ENCODE results near the gene MRPL22. TPM values are rescaled to one million over a fixed set of nuclear protein-coding genes. Genes with fewer than 3 reads are reported as not detected.
"Not testable (repeated sequence)": the region's sequence is repeated elsewhere in the genome, so short reads cannot be mapped to it uniquely, and the experiment has no call there.

Gene MRPL22
- total and polyA plus RNA-seq, 9 donors = 29.0 to 39.6 (median 34.9) TPM

DNA sequence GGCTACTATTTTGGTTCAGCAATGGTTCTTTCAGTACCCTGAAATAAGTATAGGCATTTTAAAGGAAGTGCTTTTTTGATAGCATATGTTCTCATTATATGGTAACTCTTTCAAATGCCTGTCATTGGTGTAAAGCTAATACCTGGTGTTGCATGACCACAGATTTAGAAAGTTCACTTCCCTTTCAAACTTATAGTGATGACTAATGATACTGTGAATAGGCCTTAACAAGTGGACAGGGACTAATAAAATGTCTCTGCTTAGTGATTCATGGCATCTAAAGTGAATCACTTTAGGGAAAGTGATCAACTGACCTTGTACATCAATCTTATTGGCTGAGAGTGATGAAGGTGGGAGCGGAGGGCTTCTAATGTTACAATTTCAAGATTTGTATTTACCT is 21.6 kb downstream of the MRPL22 start:
- no peaks in the 10 kb centered on the region for H3K27me3 ChIP-seq (ENCODE audit: control insufficient read depth, insufficient read depth, low read length)
- no peak for DNase-seq
- WGBS (ENCODE audit: insufficient coverage) = no CpG with 5 or more reads among the region's 1 CpG
- H3K36me3 ChIP-seq (ENCODE audit: control insufficient read depth, insufficient read depth, low read length) = peaks cover 23% of the 10 kb centered on the region
- H3K27ac ChIP-seq (ENCODE audit: low read length) = no peak overlapping the region
- H3K9me3 ChIP-seq (replicated peaks; ENCODE audit: control insufficient read depth, low read depth, low read length) = no peaks in the 10 kb centered on the region
- no peak overlapping the region for H3K4me3 ChIP-seq (ENCODE audit: low read length)
- H3K4me1 ChIP-seq (ENCODE audit: control insufficient read depth, insufficient read depth, low read length) = no peaks in the 10 kb centered on the region

DNA sequence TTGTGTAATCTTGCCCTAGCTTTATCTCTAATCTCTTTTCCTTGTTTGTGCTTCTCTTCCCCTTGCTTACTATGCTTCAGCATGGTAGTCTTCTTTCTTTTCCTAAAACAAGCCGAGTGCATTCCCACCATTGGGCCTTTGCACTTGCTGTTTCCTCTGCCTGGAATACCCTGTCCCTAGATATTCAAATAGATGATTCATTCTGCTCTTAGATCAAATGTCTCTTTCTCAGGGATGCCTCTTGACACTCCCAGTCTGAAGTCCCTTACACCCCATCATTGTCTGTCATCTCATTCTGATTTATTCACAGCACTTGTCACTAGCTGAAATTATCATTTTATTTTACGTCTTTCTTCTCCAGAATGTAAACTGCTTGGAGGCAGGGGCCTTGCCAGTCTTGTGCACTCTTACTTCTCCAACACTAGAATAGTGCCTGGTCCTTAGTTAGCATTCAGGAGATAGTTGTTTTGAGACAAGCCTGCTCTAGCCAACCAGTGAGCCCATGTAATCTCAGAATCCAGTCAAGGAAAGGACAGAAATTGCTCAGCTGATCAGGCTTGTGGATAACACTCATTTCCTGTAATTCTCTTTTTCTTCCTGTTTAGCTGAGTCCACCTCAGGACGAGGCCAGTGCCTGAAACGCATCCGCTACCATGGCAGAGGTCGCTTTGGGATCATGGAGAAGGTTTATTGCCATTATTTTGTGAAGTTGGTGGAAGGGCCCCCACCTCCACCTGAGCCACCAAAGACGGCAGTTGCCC is 25.4 kb downstream of the MRPL22 start:
- Histone ChIP-seq H3K4me3 (ENCODE audit: low read length) (no peak overlapping the region), H3K4me1 (ENCODE audit: control insufficient read depth, insufficient read depth, low read length) (no peaks in the 10 kb centered on the region), H3K9me3 (replicated peaks; ENCODE audit: control insufficient read depth, low read depth, low read length) (no peaks in the 10 kb centered on the region), H3K27me3 (ENCODE audit: control insufficient read depth, insufficient read depth, low read length) (no peaks in the 10 kb centered on the region), H3K36me3 (ENCODE audit: control insufficient read depth, insufficient read depth, low read length) (peaks cover 21% of the 10 kb centered on the region), H3K27ac (ENCODE audit: low read length) (no peak overlapping the region)
- DNase-seq = no peak
- WGBS (ENCODE audit: insufficient coverage) = no CpG with 5 or more reads among the region's 7 CpGs

DNA sequence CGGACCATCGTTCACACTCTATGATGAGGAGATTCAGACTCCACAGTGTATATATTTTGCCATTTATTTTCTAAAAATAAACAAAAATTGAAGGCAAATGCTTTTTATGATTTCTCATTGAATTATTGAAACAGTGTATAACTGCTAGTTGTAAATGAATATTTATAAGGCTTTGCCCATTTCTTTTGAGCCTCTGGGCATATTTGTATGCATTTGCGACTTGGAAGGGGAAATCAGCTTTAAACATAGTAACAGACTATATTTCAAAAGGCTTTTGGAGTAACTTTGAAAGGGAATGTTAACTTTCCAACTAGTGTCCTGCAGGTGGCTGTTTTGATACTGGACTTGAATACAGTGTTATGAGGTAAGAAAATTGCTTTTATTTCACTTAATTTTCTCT is 26.0 kb downstream of the MRPL22 start:
- Histone ChIP-seq H3K27me3 (ENCODE audit: control insufficient read depth, insufficient read depth, low read length) (no peaks in the 10 kb centered on the region), H3K27ac (ENCODE audit: low read length) (no peak overlapping the region), H3K36me3 (ENCODE audit: control insufficient read depth, insufficient read depth, low read length) (peaks cover 16% of the 10 kb centered on the region), H3K4me3 (ENCODE audit: low read length) (no peak overlapping the region), H3K4me1 (ENCODE audit: control insufficient read depth, insufficient read depth, low read length) (no peaks in the 10 kb centered on the region), H3K9me3 (replicated peaks; ENCODE audit: control insufficient read depth, low read depth, low read length) (no peaks in the 10 kb centered on the region)
- DNase-seq = no peak
- no CpG with 5 or more reads among the region's 3 CpGs for WGBS (ENCODE audit: insufficient coverage)

DNA sequence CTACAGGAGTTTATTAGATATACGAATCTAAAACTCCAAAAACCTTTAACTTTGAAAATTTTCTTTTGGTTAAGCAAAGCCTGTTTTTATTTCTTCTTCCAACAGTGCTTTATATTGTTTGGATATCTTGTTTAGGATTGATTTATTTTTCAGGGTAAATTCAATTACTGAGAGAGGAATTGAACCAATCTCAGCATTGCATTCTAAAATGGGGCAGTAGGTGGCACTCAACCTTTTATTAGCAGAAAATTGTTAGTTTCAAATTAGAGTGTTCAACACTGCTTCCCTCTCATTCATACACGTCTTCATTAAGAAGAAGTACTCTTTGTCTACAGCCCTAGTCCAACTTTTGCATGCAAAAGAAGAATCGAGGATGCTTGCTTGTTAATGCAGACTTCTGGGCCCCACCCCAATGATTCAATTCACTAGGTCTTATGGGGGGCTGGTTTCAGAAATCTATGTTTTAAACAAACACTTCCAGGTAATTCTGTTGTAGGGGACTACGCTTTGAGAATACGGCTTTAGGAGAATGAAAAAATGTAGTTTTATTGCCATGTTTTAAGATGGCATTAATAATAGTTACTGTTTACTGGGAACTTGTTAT is 26.6 kb downstream of the MRPL22 start:
- no peak for DNase-seq
- WGBS (ENCODE audit: insufficient coverage) = no CpG with 5 or more reads among the region's 5 CpGs
- Histone ChIP-seq H3K27ac (ENCODE audit: low read length) (no peak overlapping the region), H3K4me3 (ENCODE audit: low read length) (no peak overlapping the region), H3K4me1 (ENCODE audit: control insufficient read depth, insufficient read depth, low read length) (no peaks in the 10 kb centered on the region), H3K9me3 (replicated peaks; ENCODE audit: control insufficient read depth, low read depth, low read length) (no peaks in the 10 kb centered on the region), H3K27me3 (ENCODE audit: control insufficient read depth, insufficient read depth, low read length) (no peaks in the 10 kb centered on the region), H3K36me3 (ENCODE audit: control insufficient read depth, insufficient read depth, low read length) (peaks cover 16% of the 10 kb centered on the region)

DNA sequence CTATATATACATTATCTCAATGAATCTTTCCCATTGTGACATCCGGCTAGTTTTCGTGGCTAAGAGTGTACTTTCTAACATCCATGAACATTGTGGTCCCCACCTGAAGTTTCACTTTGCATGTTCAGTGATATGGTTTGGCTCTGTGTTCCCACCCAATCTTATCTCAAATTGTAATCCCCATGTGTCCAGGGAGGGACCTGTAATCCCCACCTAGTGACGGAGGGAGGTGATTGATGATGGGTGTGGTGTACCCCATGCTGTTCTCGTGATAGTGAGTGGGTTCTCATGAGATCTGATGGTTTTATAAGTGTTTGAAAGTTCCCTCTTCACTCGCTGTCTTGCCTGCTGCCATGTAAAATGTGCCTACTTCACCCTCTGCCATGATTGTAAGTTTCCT is 28.1 kb downstream of the MRPL22 start:
- no peaks in the 10 kb centered on the region for H3K27me3 ChIP-seq (ENCODE audit: control insufficient read depth, insufficient read depth, low read length)
- H3K4me1 ChIP-seq (ENCODE audit: control insufficient read depth, insufficient read depth, low read length) = no peaks in the 10 kb centered on the region
- WGBS (ENCODE audit: insufficient coverage) = no CpG with 5 or more reads among the region's 5 CpGs
- no peaks in the 10 kb centered on the region for H3K9me3 ChIP-seq (replicated peaks; ENCODE audit: control insufficient read depth, low read depth, low read length)
- no peak overlapping the region for H3K27ac ChIP-seq (ENCODE audit: low read length)
- H3K36me3 ChIP-seq (ENCODE audit: control insufficient read depth, insufficient read depth, low read length) = peaks cover 16% of the 10 kb centered on the region
- no peak overlapping the region for H3K4me3 ChIP-seq (ENCODE audit: low read length)
- DNase-seq = no peak

DNA sequence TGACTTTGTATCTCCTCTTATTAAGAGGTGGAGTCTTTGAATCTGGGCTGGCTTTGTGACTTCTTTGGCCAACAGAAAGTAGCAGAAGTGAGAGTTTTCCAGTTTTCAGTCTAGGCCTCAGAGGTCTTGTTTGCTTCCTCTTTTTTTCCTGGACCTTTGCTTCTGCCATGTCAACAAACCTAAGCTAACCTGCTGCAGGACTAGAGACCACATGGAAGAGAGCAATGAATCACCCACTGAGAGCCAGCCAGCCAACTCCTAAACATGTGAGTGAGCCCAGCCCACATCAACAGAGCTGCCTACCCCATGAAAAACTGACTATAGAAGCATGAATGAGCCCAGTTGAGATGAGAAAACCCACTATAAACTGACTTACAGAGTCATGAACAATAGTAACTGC is 29.9 kb downstream of the MRPL22 start:
- H3K4me1 ChIP-seq (ENCODE audit: control insufficient read depth, insufficient read depth, low read length) = no peaks in the 10 kb centered on the region
- no peak for DNase-seq
- H3K27me3 ChIP-seq (ENCODE audit: control insufficient read depth, insufficient read depth, low read length) = no peaks in the 10 kb centered on the region
- peaks cover 10% of the 10 kb centered on the region for H3K36me3 ChIP-seq (ENCODE audit: control insufficient read depth, insufficient read depth, low read length)
- no peaks in the 10 kb centered on the region for H3K9me3 ChIP-seq (replicated peaks; ENCODE audit: control insufficient read depth, low read depth, low read length)
- H3K4me3 ChIP-seq (ENCODE audit: low read length) = no peak overlapping the region
- no peak overlapping the region for H3K27ac ChIP-seq (ENCODE audit: low read length)

DNA sequence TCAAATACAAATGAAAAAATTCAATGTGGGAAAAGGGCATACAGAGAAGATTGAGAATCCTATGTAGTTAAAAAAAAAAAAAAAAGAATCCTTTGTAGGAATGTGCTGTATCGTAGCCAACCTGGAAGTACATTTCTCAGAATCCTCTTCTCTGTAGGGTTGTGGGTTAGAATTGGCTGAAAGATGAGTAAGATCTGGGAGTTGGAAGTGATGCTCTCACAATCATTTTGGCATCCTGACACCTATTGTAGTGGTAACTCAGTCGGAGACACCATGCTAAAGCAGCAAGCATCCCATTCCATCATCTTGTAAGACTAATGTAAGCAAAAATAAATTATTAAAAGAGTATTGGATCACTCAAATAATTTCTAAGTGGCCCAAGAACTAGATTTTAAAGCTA is 30.6 kb downstream of the MRPL22 start:
- H3K27me3 ChIP-seq (ENCODE audit: control insufficient read depth, insufficient read depth, low read length) = no peaks in the 10 kb centered on the region
- no peak overlapping the region for H3K4me3 ChIP-seq (ENCODE audit: low read length)
- H3K9me3 ChIP-seq (replicated peaks; ENCODE audit: control insufficient read depth, low read depth, low read length) = no peaks in the 10 kb centered on the region
- H3K36me3 ChIP-seq (ENCODE audit: control insufficient read depth, insufficient read depth, low read length) = peaks cover 9% of the 10 kb centered on the region
- no CpG with 5 or more reads among the region's 2 CpGs for WGBS (ENCODE audit: insufficient coverage)
- no peak for DNase-seq
- H3K27ac ChIP-seq (ENCODE audit: low read length) = no peak overlapping the region
- H3K4me1 ChIP-seq (ENCODE audit: control insufficient read depth, insufficient read depth, low read length) = no peaks in the 10 kb centered on the region

DNA sequence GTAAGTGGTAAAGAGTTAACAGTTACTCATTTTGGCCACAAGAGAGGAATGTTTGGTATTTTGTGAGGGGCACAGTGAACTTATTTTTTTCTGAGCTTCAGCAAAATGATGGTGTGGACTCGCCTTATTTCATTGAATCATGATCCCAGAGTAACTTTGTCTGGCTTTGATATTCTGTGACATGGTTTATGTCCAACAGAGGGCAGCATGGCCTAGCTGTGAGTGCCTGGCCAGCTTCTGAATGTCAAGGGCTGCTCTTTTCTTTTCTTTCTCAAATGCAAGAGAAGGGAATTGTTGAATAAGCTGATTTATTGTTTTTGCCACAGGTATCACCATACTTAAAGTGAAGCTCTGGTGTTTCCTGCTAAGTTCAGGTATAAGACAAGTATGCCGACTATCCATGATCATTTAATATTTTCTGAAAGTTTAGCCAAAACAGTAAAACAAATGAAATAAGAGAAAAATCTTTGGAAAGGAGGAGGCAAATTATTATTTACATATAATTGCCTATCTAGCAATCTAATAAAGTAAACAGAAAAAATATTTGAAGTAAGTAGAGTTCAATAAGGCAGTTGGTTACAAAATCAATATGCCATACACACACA is 31.7 kb downstream of the MRPL22 start:
- peak; percentile 33 for DNase-seq
- peaks cover 8% of the 10 kb centered on the region for H3K36me3 ChIP-seq (ENCODE audit: control insufficient read depth, insufficient read depth, low read length)
- H3K27ac ChIP-seq (ENCODE audit: low read length) = no peak overlapping the region
- no peak overlapping the region for H3K4me3 ChIP-seq (ENCODE audit: low read length)
- H3K27me3 ChIP-seq (ENCODE audit: control insufficient read depth, insufficient read depth, low read length) = no peaks in the 10 kb centered on the region
- whole genome bisulfite sequencing (ENCODE audit: insufficient coverage) = 33% methylated on average over 1 of the region's 2 CpGs
- no peaks in the 10 kb centered on the region for H3K9me3 ChIP-seq (replicated peaks; ENCODE audit: control insufficient read depth, low read depth, low read length)
- H3K4me1 ChIP-seq (ENCODE audit: control insufficient read depth, insufficient read depth, low read length) = no peaks in the 10 kb centered on the region

DNA sequence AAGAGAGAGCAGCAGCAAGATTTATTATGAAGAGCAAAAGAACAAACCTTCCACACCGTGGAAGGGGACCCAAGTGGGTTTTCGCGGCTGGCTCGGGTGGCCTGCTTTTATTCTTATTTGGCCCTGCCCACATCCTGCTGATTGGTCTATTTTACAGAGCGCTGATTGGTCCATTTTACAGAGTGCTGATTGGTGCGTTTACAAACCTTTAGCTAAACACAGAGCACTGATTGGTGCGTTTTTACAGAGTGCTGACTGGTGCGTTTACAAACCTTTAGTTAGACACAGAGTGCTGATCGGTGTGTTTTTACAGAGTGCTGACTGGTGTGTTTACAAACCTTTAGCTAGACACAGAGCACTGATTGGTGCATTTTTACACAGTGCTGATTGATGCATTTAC is 35.2 kb downstream of the MRPL22 start:
- H3K36me3 ChIP-seq (ENCODE audit: control insufficient read depth, insufficient read depth, low read length) = not testable (repeated sequence)
- 94% methylated on average over 8 of the region's 9 CpGs for WGBS (ENCODE audit: insufficient coverage)

DNA sequence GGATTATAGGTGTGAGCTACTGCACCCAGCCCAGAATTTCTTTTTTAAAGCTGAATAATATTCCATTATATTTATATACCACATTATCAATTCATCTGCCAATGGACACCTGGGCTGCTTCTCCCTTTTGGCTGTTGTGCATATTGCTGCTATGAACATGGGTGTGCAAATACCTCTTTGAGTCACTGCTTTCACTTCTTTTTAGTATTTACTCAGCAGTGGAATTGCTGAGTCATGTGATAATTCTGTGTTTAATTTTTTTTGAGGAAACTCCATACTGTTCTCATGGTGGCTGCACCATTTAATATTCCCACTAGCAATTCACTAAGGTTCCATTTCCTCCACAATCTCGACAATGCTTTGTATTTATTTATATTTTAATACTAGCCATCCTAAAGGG is 36.5 kb downstream of the MRPL22 start:
- no peak overlapping the region for H3K27ac ChIP-seq (ENCODE audit: low read length)
- H3K4me1 ChIP-seq (ENCODE audit: control insufficient read depth, insufficient read depth, low read length) = no peaks in the 10 kb centered on the region
- no peak overlapping the region for H3K4me3 ChIP-seq (ENCODE audit: low read length)
- no CpG with 5 or more reads among the region's 1 CpG for WGBS (ENCODE audit: insufficient coverage)
- H3K36me3 ChIP-seq (ENCODE audit: control insufficient read depth, insufficient read depth, low read length) = no peaks in the 10 kb centered on the region
- H3K9me3 ChIP-seq (replicated peaks; ENCODE audit: control insufficient read depth, low read depth, low read length) = no peaks in the 10 kb centered on the region
- no peak for DNase-seq
- no peaks in the 10 kb centered on the region for H3K27me3 ChIP-seq (ENCODE audit: control insufficient read depth, insufficient read depth, low read length)

More for the DNA sequence above, 35.2 kb downstream of the MRPL22 start:
- not testable (repeated sequence) for H3K4me1 ChIP-seq (ENCODE audit: control insufficient read depth, insufficient read depth, low read length); H3K4me3 ChIP-seq (ENCODE audit: low read length); H3K27me3 ChIP-seq (ENCODE audit: control insufficient read depth, insufficient read depth, low read length); H3K9me3 ChIP-seq (replicated peaks; ENCODE audit: control insufficient read depth, low read depth, low read length); H3K27ac ChIP-seq (ENCODE audit: low read length); DNase-seq

All from muscle of leg (tissue), 11 donors.